Colon (tissue), 2 donors: ENCODE data around the gene MSI2.

Experiments
- FAIRE-seq: peaks from 2 replicates; lab custom pipeline; 2012; peaks lifted over from hg19 to GRCh38; lab: Jason Lieb, UNC
- donor health status: control.
- donor health status: control.

MSI2 gene

GRCh38 chr17:57668332-57668731 lies 412.0 kb downstream of the MSI2 start:
- no peak for FAIRE-seq

- no peak for FAIRE-seq
Observed at GRCh38 chr17:57669671-57670529, 413.6 kb downstream of the MSI2 start.

- FAIRE-seq, result no peak
Observed at GRCh38 chr17:57670769-57671569, 414.6 kb downstream of the MSI2 start.

GRCh38 chr17:57671667-57672632 lies 415.6 kb downstream of the MSI2 start:
- FAIRE-seq, result no peak

- FAIRE-seq, result no peak
Observed at GRCh38 chr17:57672971-57673370, 416.6 kb downstream of the MSI2 start.

GRCh38 chr17:57674894-57675293 lies 418.6 kb downstream of the MSI2 start:
- FAIRE-seq, result no peak

- FAIRE-seq, result no peak
Observed at GRCh38 chr17:57675427-57676387, 419.4 kb downstream of the MSI2 start.

- FAIRE-seq, result no peak
Observed at GRCh38 chr17:57676543-57676942, 420.2 kb downstream of the MSI2 start.

GRCh38 chr17:57677301-57677700 lies 421.0 kb downstream of the MSI2 start:
- no peak for FAIRE-seq

GRCh38 chr17:57677858-57678257 lies 421.5 kb downstream of the MSI2 start:
- FAIRE-seq, result no peak

- FAIRE-seq, result no peak
Observed at GRCh38 chr17:57678393-57678792, 422.1 kb downstream of the MSI2 start.

GRCh38 chr17:57679356-57679755 lies 423.0 kb downstream of the MSI2 start:
- FAIRE-seq, result no peak

- FAIRE-seq, result no peak
Observed at GRCh38 chr17:57679906-57680695, 423.8 kb downstream of the MSI2 start.

- no peak for FAIRE-seq
Observed at GRCh38 chr17:57682701-57683100, 426.4 kb downstream of the MSI2 start.

- no peak for FAIRE-seq
Observed at GRCh38 chr17:57684711-57685498, 428.6 kb downstream of the MSI2 start.

GRCh38 chr17:57685499-57686132 lies 429.3 kb downstream of the MSI2 start:
- FAIRE-seq, result no peak

- FAIRE-seq, result no peak
Observed at GRCh38 chr17:57687642-57688041, 431.3 kb downstream of the MSI2 start.

- FAIRE-seq, result no peak
Observed at GRCh38 chr17:57689254-57689653, 432.9 kb downstream of the MSI2 start.

GRCh38 chr17:57691939-57692338 lies 435.6 kb downstream of the MSI2 start:
- FAIRE-seq, result no peak
